Stromal cell of bone marrow (primary cell): ENCODE measurements around the gene ARSK.

Experiments
- DNase-seq: peaks from one replicate; pipeline ENCODE4 v3.0.0-alpha.2; 2012; ENCODE audit warnings: low read depth

Gene ARSK

GRCh38 chr5:95564450-95564849 lies 9.5 kb downstream of the ARSK start:
- no peak for DNase-seq

- DNase-seq = no peak
Measured at GRCh38 chr5:95565280-95565920, 10.5 kb downstream of the ARSK start.

- no peak for DNase-seq
Measured at GRCh38 chr5:95572016-95572415, 17.1 kb downstream of the ARSK start.

- no peak for DNase-seq
Measured at GRCh38 chr5:95581576-95581975, 26.7 kb downstream of the ARSK start.

- DNase-seq = no peak
Measured at GRCh38 chr5:95583992-95584391, 29.1 kb downstream of the ARSK start.

- DNase-seq = no peak
Measured at GRCh38 chr5:95590880-95591279, 36.0 kb downstream of the ARSK start.

GRCh38 chr5:95591490-95591901 lies 36.6 kb downstream of the ARSK start:
- peak; percentile 70 for DNase-seq

- no peak for DNase-seq
Measured at GRCh38 chr5:95595289-95595931, 40.5 kb downstream of the ARSK start.

GRCh38 chr5:95599252-95599651 lies 44.4 kb downstream of the ARSK start:
- no peak for DNase-seq

GRCh38 chr5:95600557-95600956 lies 45.7 kb downstream of the ARSK start:
- DNase-seq = no peak

- no peak for DNase-seq
Measured at GRCh38 chr5:95605786-95606185, 50.9 kb downstream of the ARSK start.

GRCh38 chr5:95606419-95606818 lies 51.5 kb downstream of the ARSK start:
- no peak for DNase-seq

- no peak for DNase-seq
Measured at GRCh38 chr5:95609711-95610110, 54.8 kb downstream of the ARSK start.

GRCh38 chr5:95610546-95610945 lies 55.6 kb downstream of the ARSK start:
- DNase-seq = no peak

GRCh38 chr5:95611396-95611795 lies 56.5 kb downstream of the ARSK start:
- DNase-seq = no peak

- DNase-seq = no peak
Measured at GRCh38 chr5:95613514-95613913, 58.6 kb downstream of the ARSK start.

GRCh38 chr5:95615164-95615467 lies 60.2 kb downstream of the ARSK start:
- DNase-seq = no peak

- no peak for DNase-seq
Measured at GRCh38 chr5:95617057-95617456, 62.2 kb downstream of the ARSK start.

- DNase-seq = peak; percentile 23
Measured at GRCh38 chr5:95619096-95619495, 64.2 kb downstream of the ARSK start.

- DNase-seq = no peak
Measured at GRCh38 chr5:95619514-95620029, 64.7 kb downstream of the ARSK start.

- no peak for DNase-seq
Measured at GRCh38 chr5:95620030-95620869, 65.3 kb downstream of the ARSK start, which contains the start of gene GPR150. Gene GPR150 (plus strand): TSS chr5:95620087. CDS start chr5:95620276, 189 bp downstream.

GRCh38 chr5:95620870-95621838 lies 66.3 kb downstream of the ARSK start:
- no peak for DNase-seq
